Peyer's patch (tissue), 4 donors: Measurements from ENCODE around the gene THRSP. TPM values are rescaled to one million over a fixed set of nuclear protein-coding genes. Genes with fewer than 3 reads are reported as not detected.
"Not testable (repeated sequence)": the region's sequence is repeated elsewhere in the genome, so short reads cannot be mapped to it uniquely, and the experiment has no call there.

Experiments used
- DNase-seq, 3 donors: peaks; one replicate each; pipeline ENCODE4 v3.0.0-alpha.2; 2017 to 2019
- H3K27ac ChIP-seq, 4 donors: fragments of 200-600 bp; sonication (generic); one replicate each; pipeline ENCODE4 v1.5.1; 2016 to 2019
- H3K27me3 ChIP-seq, 2 donors: fragments of 200-600 bp; sonication (generic); one replicate each; pipeline ENCODE4 v1.5.1; 2019
- H3K36me3 ChIP-seq, 3 donors: fragments of 200-600 bp; sonication (generic); one replicate each; pipeline ENCODE4 v1.5.1; 2016 to 2019
- H3K4me1 ChIP-seq, 4 donors: fragments of 200-600 bp; sonication (generic); one replicate each; pipeline ENCODE4 v1.5.1; 2016 to 2019
- H3K4me3 ChIP-seq, 4 donors: fragments of 200-600 bp; sonication (generic); 1 replicate in 3 of 4; 2 replicates in 1 of 4; pipeline ENCODE4 v1.5.1; 2016 to 2019; ENCODE audit warnings: mild to moderate bottlenecking in 1 of 4
- H3K9me3 ChIP-seq, 4 donors: fragments of 200-600 bp; sonication (generic); one replicate each; pipeline ENCODE4 v1.5.1; 2016 to 2019; ENCODE audit warnings: mild to moderate bottlenecking in 1 of 4
- CTCF ChIP-seq, 6 experiments: fragments of 450-650 bp in 4 of 6; fragments of 200-600 bp in 2 of 6; sonication (generic) in 1 of 6; IDR thresholded peaks; one replicate each; pipeline ENCODE4 v1.5.1; 2017 to 2019; ENCODE audit warnings: antibody characterized with exemption in 6 of 6, mild to moderate bottlenecking in 3 of 6, moderate library complexity in 1 of 6
- POLR2A ChIP-seq, 2 donors: fragments of 450-650 bp; IDR thresholded peaks; one replicate each; pipeline ENCODE4 v1.5.1; 2017; ENCODE audit warnings: antibody characterized with exemption in 2 of 2, mild to moderate bottlenecking in 2 of 2, moderate library complexity in 2 of 2
- total RNA-seq, 4 donors: library from RNA; depleted of rRNA; stranded (reverse); fragments of >200 nt; gene quantifications; one replicate each; pipeline ENCODE4 v1.1.0, GENCODE V29; 2016

The THRSP gene
- total RNA-seq, 4 donors from 2014 or later, result 4.1 TPM; not detected in 3

DNA sequence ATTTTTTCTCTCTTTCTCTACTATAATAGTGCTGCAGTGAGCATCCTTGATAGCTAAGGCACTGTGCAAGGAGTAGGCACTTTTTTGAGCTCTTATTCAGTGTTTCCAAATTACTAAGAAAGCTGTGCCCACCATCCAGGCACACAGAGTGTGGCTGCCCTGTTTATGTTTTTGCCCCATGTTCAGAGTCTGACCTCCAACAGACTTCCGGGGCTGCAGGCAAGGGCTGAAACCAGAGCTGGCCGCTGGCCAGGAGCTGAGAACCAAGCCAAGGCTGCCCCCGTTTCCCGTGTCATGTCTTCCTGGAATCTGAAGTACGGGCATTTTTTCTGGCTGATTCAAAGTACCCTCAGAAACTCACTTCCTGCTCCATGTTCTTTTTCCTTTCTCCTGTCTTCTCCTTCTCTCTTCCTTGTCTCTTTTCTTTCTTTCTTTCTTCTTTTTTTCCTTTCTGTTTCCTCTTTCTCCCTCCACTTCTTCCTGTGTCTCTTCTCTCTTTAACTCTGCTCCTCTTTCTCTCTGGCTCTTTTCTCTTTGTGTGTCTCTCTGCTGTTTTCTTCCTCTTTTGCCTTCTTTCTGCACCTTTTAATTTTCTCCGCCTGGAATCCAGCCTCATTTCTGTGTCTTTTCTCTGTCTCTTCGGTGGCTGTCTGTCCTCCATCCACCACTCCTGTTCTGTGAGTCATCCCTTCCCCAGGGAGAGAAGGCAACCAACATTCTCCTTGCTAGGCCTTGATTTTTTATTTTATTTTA is 23.6 kb upstream of the THRSP start:
- Histone ChIP-seq H3K4me1 (peaks cover 0 to 18% (median 5%) of the 10 kb centered on the region in 4 donors), H3K27ac (peak overlapping the region in 3 of 4 donors; percentile 34 to 55 (median 45)), H3K4me3 (peak overlapping the region in 2 of 4 donors; percentile 10 to 18), H3K9me3 (no peaks in the 10 kb centered on the region), H3K36me3 (no peaks in the 10 kb centered on the region), H3K27me3 (no peaks in the 10 kb centered on the region)
- DNase-seq, result peak; percentile 34 to 77 (median 75)
- TF ChIP-seq CTCF (IDR thresholded peaks at IDR 0.05) (no peak), POLR2A (IDR thresholded peaks at IDR 0.05) (no peak)

GRCh38 chr11:78040691-78041379 is 22.8 kb upstream of the THRSP start:
- no peak overlapping the region for H3K27ac ChIP-seq
- TF ChIP-seq CTCF (IDR thresholded peaks at IDR 0.05) (no peak), POLR2A (IDR thresholded peaks at IDR 0.05) (no peak)
- no peaks in the 10 kb centered on the region for H3K27me3 ChIP-seq
- H3K4me3 ChIP-seq, result no peak overlapping the region
- H3K36me3 ChIP-seq, result no peaks in the 10 kb centered on the region
- no peaks in the 10 kb centered on the region for H3K9me3 ChIP-seq
- peaks cover 0 to 23% (median 5%) of the 10 kb centered on the region in 4 donors for H3K4me1 ChIP-seq
- DNase-seq, result no peak

DNA sequence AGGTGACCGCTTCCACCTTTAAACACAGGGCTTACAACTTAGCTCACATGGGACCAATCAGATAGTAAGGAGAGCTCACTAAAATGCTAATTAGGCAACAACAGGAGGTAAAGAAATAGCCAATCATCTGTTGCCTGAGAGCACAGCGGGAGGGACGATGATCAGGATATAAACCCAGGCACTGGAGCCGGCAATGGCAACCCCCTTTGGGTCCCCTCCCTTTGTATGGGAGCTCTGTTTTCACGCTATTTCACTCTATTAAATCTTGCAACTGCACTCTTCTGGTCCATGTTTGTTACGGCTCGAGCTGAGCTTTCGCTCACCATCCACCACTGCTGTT is 22.3 kb upstream of the THRSP start:
- H3K4me3 ChIP-seq, DNase-seq, H3K36me3 ChIP-seq, H3K27me3 ChIP-seq, H3K27ac ChIP-seq, H3K9me3 ChIP-seq: not testable (repeated sequence)
- peaks cover 0 to 28% (median 5%) of the 10 kb centered on the region in 4 donors for H3K4me1 ChIP-seq

GRCh38 chr11:78041843-78042440 is 21.7 kb upstream of the THRSP start:
- Histone ChIP-seq H3K9me3 (no peaks in the 10 kb centered on the region), H3K4me3 (no peak overlapping the region), H3K4me1 (peaks cover 0 to 30% (median 5%) of the 10 kb centered on the region in 4 donors), H3K36me3 (no peaks in the 10 kb centered on the region), H3K27ac (no peak overlapping the region), H3K27me3 (no peaks in the 10 kb centered on the region)
- DNase-seq, result no peak
- TF ChIP-seq POLR2A (IDR thresholded peaks at IDR 0.05), result no peak
- TF ChIP-seq CTCF (IDR thresholded peaks at IDR 0.05), result no peak

GRCh38 chr11:78044706-78045105 is 19.0 kb upstream of the THRSP start:
- H3K27ac ChIP-seq, result peak overlapping the region in 3 of 4 donors; percentile 24 to 72 (median 32)
- H3K4me3 ChIP-seq, result no peak overlapping the region
- H3K27me3 ChIP-seq, result no peaks in the 10 kb centered on the region
- peaks cover 0 to 23% (median 4%) of the 10 kb centered on the region in 4 donors for H3K4me1 ChIP-seq
- no peak for TF ChIP-seq POLR2A (IDR thresholded peaks at IDR 0.05)
- no peak for TF ChIP-seq CTCF (IDR thresholded peaks at IDR 0.05)
- no peaks in the 10 kb centered on the region for H3K9me3 ChIP-seq
- peak in 2 of 3 donors; percentile 77 to 81 for DNase-seq
- no peaks in the 10 kb centered on the region for H3K36me3 ChIP-seq
